Astrocyte (in vitro differentiated cells and primary cell): ENCODE results near the gene C8B. TPM values are rescaled to one million over a fixed set of nuclear protein-coding genes. Genes with fewer than 3 reads are reported as not detected.

ENCODE experiments used
- DNase-seq: peaks from one replicate; pipeline ENCODE4 v3.0.0-alpha.2; 2010; ENCODE audit warnings: low read depth
- FAIRE-seq: peaks from 2 replicates; lab custom pipeline; 2011; peaks lifted over from hg19 to GRCh38; lab: Jason Lieb, UNC
- H2AFZ ChIP-seq: 2 replicates; pipeline ENCODE4 v1.6.0; 2012; ENCODE audit warnings: low read depth, low read length, inconsistent platforms
- H3K27ac ChIP-seq: 2 replicates; pipeline ENCODE4 v1.5.1; 2011; ENCODE audit warnings: low read depth, low read length, inconsistent platforms
- H3K27me3 ChIP-seq: 2 replicates; pipeline ENCODE4 v1.6.0; 2011; ENCODE audit warnings: low read length, inconsistent platforms; ENCODE audit not compliant: insufficient read depth
- H3K36me3 ChIP-seq: 2 replicates; pipeline ENCODE4 v1.5.1; 2011; ENCODE audit warnings: low read length, inconsistent platforms; ENCODE audit not compliant: insufficient read depth
- H3K4me1 ChIP-seq: 2 replicates; pipeline ENCODE4 v1.5.1; 2011; ENCODE audit warnings: low read length, inconsistent platforms; ENCODE audit not compliant: insufficient read depth
- H3K4me2 ChIP-seq: 2 replicates; pipeline ENCODE4 v1.6.0; 2012; ENCODE audit warnings: low read length, inconsistent platforms
- H3K4me3 ChIP-seq: 2 replicates; pipeline ENCODE4 v1.5.1; 2011; ENCODE audit warnings: low read depth, mild to moderate bottlenecking, low read length, inconsistent platforms; ENCODE audit not compliant: insufficient read depth
- H3K79me2 ChIP-seq: 2 replicates; pipeline ENCODE4 v1.6.0; 2012; ENCODE audit warnings: mild to moderate bottlenecking, low read length, inconsistent platforms; ENCODE audit not compliant: insufficient read depth
- H3K9ac ChIP-seq: 2 replicates; pipeline ENCODE4 v1.6.0; 2012; ENCODE audit warnings: mild to moderate bottlenecking, low read length, inconsistent platforms
- H3K9me3 ChIP-seq: 2 replicates; pipeline ENCODE4 v1.5.1; 2012; ENCODE audit warnings: low read depth, mild to moderate bottlenecking, low read length, inconsistent platforms; ENCODE audit not compliant: insufficient read depth
- H4K20me1 ChIP-seq: 2 replicates; pipeline ENCODE4 v1.6.0; 2012; ENCODE audit warnings: low read length, inconsistent platforms; ENCODE audit not compliant: insufficient read depth
- H3K27ac Mint-ChIP-seq: one replicate; pipeline ENCODE4 v1.8.0; 2021; ENCODE audit warnings: mild to moderate bottlenecking, mixed read lengths; ENCODE audit not compliant: unreplicated experiment
- H3K27me3 Mint-ChIP-seq: one replicate; pipeline ENCODE4 v1.8.0; 2021; ENCODE audit warnings: low read depth, mixed read lengths; ENCODE audit not compliant: unreplicated experiment
- H3K36me3 Mint-ChIP-seq: one replicate; pipeline ENCODE4 v1.8.0; 2021; ENCODE audit warnings: low read depth, mixed read lengths; ENCODE audit not compliant: unreplicated experiment
- H3K4me1 Mint-ChIP-seq: one replicate; pipeline ENCODE4 v1.8.0; 2021; ENCODE audit warnings: low read depth, mixed read lengths; ENCODE audit not compliant: unreplicated experiment
- H3K4me3 Mint-ChIP-seq: one replicate; pipeline ENCODE4 v1.8.0; 2021; ENCODE audit warnings: mild to moderate bottlenecking, moderate library complexity, mixed read lengths; ENCODE audit not compliant: unreplicated experiment
- H3K9me3 Mint-ChIP-seq: one replicate; pipeline ENCODE4 v1.8.0; 2021; ENCODE audit warnings: mild to moderate bottlenecking, mixed read lengths; ENCODE audit not compliant: unreplicated experiment
- CTCF ChIP-seq: IDR thresholded peaks from 2 replicates; pipeline ENCODE4 v1.5.1; 2011; ENCODE audit warnings: low read depth, mild to moderate bottlenecking, inconsistent platforms, low read length, moderate library complexity; ENCODE audit not compliant: insufficient read depth
- EZH2 ChIP-seq: IDR thresholded peaks from 2 replicates; pipeline ENCODE4 v1.6.1; 2012; ENCODE audit warnings: mild to moderate bottlenecking, low read length, inconsistent platforms; ENCODE audit not compliant: insufficient read depth
- total RNA-seq: library from RNA; stranded (reverse); gene quantifications from 2 replicates; pipeline ENCODE4 v1.2.1, GENCODE V29; 2021

Gene C8B
- total RNA-seq, 1 donor from 2014 or later: not detected

GRCh38 chr1:56931211-56931610 lies 34.6 kb downstream of the C8B start:
- H3K27me3 Mint-ChIP-seq: peaks cover 14% of the 10 kb centered on the region
- H3K4me1 Mint-ChIP-seq: peaks cover 5% of the 10 kb centered on the region
- Histone ChIP-seq H3K4me1 (no peaks in the 10 kb centered on the region), H3K79me2 (no peaks in the 10 kb centered on the region), H3K9me3 (peaks cover 2% of the 10 kb centered on the region), H3K27me3 (no peaks in the 10 kb centered on the region), H2AFZ (no peak overlapping the region), H3K27ac (no peak overlapping the region), H3K9ac (no peak overlapping the region), H3K4me3 (no peak overlapping the region), H3K36me3 (no peaks in the 10 kb centered on the region), H3K4me2 (no peak overlapping the region), H4K20me1 (no peaks in the 10 kb centered on the region)
- H3K36me3 Mint-ChIP-seq: no peaks in the 10 kb centered on the region
- DNase-seq (no peak), FAIRE-seq (no peak)
- H3K27ac Mint-ChIP-seq: no peak overlapping the region
- no peak overlapping the region for H3K4me3 Mint-ChIP-seq
- TF ChIP-seq CTCF: no peak
- TF ChIP-seq EZH2: no peak
- H3K9me3 Mint-ChIP-seq: peaks cover 2% of the 10 kb centered on the region

- H3K4me1 Mint-ChIP-seq: peaks cover 5% of the 10 kb centered on the region
- H3K9me3 Mint-ChIP-seq: peaks cover 2% of the 10 kb centered on the region
- DNase-seq: no peak
- H2AFZ ChIP-seq: no peak overlapping the region
- H3K9ac ChIP-seq: no peak overlapping the region
- H3K27ac ChIP-seq: no peak overlapping the region
- no peak for TF ChIP-seq CTCF
- TF ChIP-seq EZH2: no peak
- no peaks in the 10 kb centered on the region for H3K4me1 ChIP-seq
- H3K4me2 ChIP-seq: no peak overlapping the region
- H3K27me3 Mint-ChIP-seq: peaks cover 14% of the 10 kb centered on the region
- no peaks in the 10 kb centered on the region for H3K36me3 ChIP-seq
- no peak for FAIRE-seq
- no peak overlapping the region for H3K27ac Mint-ChIP-seq
- H4K20me1 ChIP-seq: no peaks in the 10 kb centered on the region
- H3K9me3 ChIP-seq: peaks cover 2% of the 10 kb centered on the region
- H3K4me3 Mint-ChIP-seq: no peak overlapping the region
- H3K4me3 ChIP-seq: no peak overlapping the region
- no peaks in the 10 kb centered on the region for H3K79me2 ChIP-seq
- H3K27me3 ChIP-seq: no peaks in the 10 kb centered on the region
- no peaks in the 10 kb centered on the region for H3K36me3 Mint-ChIP-seq
Measured at GRCh38 chr1:56929492-56929891, 36.3 kb downstream of the C8B start.

- Histone ChIP-seq H3K4me2 (no peak overlapping the region), H3K9me3 (peaks cover 2% of the 10 kb centered on the region), H3K36me3 (no peaks in the 10 kb centered on the region), H2AFZ (no peak overlapping the region), H3K27me3 (no peaks in the 10 kb centered on the region), H3K27ac (no peak overlapping the region), H4K20me1 (no peaks in the 10 kb centered on the region), H3K4me1 (no peaks in the 10 kb centered on the region), H3K9ac (no peak overlapping the region), H3K4me3 (no peak overlapping the region), H3K79me2 (no peaks in the 10 kb centered on the region)
- peaks cover 1% of the 10 kb centered on the region for H3K36me3 Mint-ChIP-seq
- H3K27ac Mint-ChIP-seq: no peak overlapping the region
- H3K4me3 Mint-ChIP-seq: no peak overlapping the region
- peaks cover 5% of the 10 kb centered on the region for H3K4me1 Mint-ChIP-seq
- no peak for TF ChIP-seq EZH2
- no peak for TF ChIP-seq CTCF
- peaks cover 6% of the 10 kb centered on the region for H3K9me3 Mint-ChIP-seq
- peaks cover 8% of the 10 kb centered on the region for H3K27me3 Mint-ChIP-seq
- DNase-seq: no peak
- FAIRE-seq: no peak
Measured at GRCh38 chr1:56927986-56928385, 37.8 kb downstream of the C8B start.
